AG10803 (cell line): ENCODE data around the gene ZNF805.
"Not testable (repeated sequence)": the region's sequence is repeated elsewhere in the genome, so short reads cannot be mapped to it uniquely, and the experiment has no call there.

Source experiments
- DNase-seq: peaks from one replicate; pipeline ENCODE4 v3.0.0; 2010; ENCODE audit warnings: low read depth
- H3K4me3 ChIP-seq: 2 replicates; pipeline ENCODE4 v1.5.1; 2011; ENCODE audit warnings: mild to moderate bottlenecking, low read length, control low read depth
- CTCF ChIP-seq: conservative IDR thresholded peaks from 2 replicates; pipeline ENCODE4 v1.5.1; 2011; ENCODE audit warnings: mild to moderate bottlenecking, low read length, control low read depth, inconsistent platforms

ZNF805 gene

DNA sequence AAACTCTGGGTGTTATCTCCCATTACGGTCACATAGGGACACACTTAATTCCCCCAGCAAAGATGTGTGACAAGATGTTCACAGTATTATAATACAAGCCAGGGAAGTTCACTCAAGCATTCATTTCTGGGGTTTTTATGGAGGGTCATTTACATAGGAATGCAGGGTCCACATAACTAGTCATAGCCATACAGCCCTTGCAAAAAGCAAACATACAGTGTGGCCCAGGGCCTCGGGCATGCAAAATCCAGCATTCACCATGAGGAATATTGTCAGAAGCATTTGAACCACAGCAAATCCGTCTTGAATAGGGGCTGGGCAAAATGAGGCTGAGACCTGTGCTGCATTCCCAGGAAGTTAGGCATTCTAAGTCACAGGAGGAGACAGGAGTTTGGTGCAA lies 26.9 kb downstream of the ZNF805 start:
- no peak for DNase-seq
- H3K4me3 ChIP-seq, result no peak overlapping the region
- no peak for TF ChIP-seq CTCF

- TF ChIP-seq CTCF, result no peak
- peak; percentile 84 for DNase-seq
- no peak overlapping the region for H3K4me3 ChIP-seq
Measured at GRCh38 chr19:57269515-57270250, 29.3 kb downstream of the ZNF805 start.

DNA sequence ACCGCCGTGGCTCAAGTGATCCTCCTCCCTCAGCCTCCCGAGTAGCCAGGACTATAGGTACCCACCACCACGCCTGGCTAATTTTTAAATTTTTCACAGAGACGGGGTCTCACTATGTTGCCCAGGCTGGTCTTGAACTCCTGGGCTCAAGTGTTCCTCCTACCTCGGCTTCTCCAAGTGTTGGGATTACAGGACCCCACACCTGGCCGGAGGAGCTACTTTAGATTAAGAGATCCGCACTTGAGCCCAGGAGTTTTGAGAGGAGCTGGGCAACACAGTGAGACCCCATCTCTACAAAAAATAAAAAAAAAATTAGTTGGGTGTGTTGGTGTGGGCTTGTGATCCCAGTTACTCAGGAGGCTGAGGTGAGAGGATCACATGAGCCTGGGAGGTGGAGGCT lies 30.8 kb downstream of the ZNF805 start:
- no peak overlapping the region for H3K4me3 ChIP-seq
- TF ChIP-seq CTCF, result no peak
- DNase-seq, result no peak

DNA sequence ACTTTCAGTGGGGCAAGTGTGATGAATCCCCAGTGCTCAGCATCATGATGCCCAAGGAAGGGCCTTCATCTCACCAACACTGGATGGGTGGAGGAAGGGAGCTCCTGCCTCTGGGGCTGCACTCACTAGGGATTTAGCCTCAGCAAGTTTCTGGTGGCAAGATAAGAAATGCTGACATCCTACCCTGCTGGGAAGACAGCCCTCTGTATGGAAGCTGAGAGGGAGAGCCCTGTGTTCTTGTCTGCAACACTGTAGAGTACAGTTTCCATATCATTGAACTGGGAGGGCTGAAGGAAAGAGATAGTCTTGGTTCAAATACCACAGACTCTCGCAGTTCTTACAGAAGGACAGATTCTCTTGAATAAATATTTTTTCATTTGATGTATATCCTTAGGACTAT lies 32.6 kb downstream of the ZNF805 start:
- TF ChIP-seq CTCF, result no peak
- DNase-seq, result no peak
- H3K4me3 ChIP-seq, result no peak overlapping the region

GRCh38 chr19:57276430-57276829 lies 36.0 kb downstream of the ZNF805 start:
- DNase-seq, result no peak
- TF ChIP-seq CTCF, result no peak
- no peak overlapping the region for H3K4me3 ChIP-seq

- peak; percentile 32 for DNase-seq
- not testable (repeated sequence) for H3K4me3 ChIP-seq
Measured at GRCh38 chr19:57278481-57278880, 38.0 kb downstream of the ZNF805 start.

- TF ChIP-seq CTCF, result peak; percentile 40
- DNase-seq, result peak; percentile 97
- H3K4me3 ChIP-seq, result peak overlapping the region; percentile 96
Measured at GRCh38 chr19:57279418-57280164, 39.2 kb downstream of the ZNF805 start.
